Activated gamma-delta T cell (primary cell): Measurements from ENCODE around the gene PRKN.

Source experiments
- DNase-seq: peaks from one replicate; lab custom pipeline; 2025; lab: John Stamatoyannopoulos, UW

Gene PRKN

DNA sequence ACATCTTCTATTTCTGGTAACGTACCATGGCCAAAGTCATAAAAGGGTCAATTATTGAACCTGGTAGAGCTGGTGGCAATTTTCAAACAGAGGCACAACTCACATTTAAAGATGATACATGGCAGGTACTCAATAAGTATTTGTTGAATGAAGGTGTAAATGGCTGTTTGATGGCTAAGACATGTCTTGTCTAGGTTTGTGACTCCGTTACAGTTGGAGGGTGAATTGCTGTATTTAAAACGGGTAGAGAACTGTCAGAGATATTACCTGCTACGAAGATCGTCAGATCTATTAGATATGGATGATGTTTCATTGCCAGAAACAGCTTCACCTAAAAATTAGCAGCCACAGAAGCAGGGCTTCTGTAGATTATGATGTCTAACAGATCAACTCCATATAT lies 601.9 kb downstream of the PRKN start:
- DNase-seq, result no peak

DNA sequence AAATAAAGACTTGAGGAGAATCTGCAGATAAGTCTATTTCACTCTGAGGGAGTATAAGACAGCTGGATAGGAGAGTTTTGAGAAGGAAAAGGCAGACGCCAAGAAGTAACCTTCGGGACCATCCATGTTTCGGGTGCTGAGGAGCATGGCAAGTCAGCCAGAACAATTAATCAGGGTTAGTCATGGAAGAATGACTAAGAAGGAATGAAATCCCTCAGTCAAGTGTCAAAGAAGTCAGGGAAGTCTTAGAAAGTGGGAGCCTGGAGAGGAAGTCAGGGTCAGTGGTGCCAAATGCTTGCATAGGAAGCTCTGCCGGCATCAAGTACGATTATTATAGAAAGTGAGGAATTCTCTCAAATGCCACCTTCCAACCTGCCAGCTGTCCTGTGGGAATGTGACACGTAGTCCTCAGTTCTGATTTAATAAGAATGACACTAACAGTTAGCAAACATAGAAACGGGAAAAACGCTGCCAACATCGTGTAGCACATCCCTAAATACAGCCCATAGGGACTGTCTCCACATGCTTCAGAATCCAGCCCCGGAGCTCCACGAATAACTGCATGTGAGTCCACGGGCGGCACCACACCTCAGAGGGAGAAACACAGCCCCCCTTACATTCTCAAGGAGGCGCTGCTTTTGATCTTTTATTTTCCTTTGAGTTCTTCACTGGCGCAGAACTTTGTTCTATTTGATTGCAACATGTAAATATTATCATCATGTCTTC lies 602.7 kb downstream of the PRKN start:
- no peak for DNase-seq

DNA sequence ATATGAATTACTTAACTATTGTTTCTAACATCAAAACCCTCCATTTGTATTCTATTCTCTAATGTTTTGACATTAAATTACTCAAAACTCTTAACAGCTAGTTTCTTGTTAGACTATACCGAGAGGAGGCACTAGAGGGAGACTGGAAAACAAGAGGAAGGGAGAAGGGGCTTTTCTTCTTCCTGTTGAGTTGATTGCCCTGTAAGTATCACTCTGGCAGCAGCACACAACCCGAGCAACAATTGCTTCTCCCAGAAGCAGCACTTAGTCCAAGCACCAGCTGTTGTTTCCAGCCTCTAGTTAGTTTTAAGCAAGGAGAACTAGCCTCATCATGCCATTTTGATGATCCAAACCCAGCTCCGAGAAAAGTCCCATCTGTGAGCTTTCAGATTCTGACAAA lies 603.8 kb downstream of the PRKN start:
- no peak for DNase-seq

DNA sequence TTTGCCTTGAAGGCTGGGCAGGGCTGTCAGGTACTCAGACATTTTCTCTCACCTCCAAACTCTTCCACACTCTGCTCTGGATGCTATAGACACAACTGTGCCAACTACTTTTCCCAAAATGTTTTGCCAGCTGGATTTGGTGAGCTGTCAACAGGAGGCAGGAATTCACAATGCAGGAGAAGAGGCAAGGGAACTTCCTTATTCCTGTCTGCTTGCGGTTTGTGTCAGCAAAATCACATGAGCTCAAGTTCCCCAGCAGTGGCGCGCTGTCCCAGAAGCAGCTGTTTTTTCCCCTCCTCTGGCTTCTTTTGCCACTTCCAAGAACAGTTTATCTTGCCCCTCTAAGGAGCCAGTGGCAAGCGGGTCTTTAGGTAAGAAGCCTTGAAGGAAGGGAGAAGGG lies 608.2 kb downstream of the PRKN start:
- no peak for DNase-seq

DNA sequence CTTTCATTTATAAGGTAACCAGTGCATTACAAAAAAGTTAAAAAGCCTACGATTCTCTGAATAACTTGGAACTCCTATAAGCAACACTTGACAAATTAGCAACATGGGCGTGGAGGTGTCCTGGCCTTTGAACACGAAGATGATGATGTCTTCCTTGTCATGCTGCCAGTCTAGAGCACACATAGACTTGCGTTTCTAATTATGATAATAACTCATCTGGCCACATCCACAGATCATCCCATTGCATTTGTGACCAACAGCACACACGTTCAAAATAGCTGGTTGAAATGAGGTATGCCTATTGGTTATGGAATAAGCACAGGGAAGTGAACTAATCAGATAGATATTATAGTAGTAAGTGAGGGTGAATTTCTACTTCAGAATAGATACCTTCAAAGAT lies 608.9 kb downstream of the PRKN start:
- no peak for DNase-seq

DNA sequence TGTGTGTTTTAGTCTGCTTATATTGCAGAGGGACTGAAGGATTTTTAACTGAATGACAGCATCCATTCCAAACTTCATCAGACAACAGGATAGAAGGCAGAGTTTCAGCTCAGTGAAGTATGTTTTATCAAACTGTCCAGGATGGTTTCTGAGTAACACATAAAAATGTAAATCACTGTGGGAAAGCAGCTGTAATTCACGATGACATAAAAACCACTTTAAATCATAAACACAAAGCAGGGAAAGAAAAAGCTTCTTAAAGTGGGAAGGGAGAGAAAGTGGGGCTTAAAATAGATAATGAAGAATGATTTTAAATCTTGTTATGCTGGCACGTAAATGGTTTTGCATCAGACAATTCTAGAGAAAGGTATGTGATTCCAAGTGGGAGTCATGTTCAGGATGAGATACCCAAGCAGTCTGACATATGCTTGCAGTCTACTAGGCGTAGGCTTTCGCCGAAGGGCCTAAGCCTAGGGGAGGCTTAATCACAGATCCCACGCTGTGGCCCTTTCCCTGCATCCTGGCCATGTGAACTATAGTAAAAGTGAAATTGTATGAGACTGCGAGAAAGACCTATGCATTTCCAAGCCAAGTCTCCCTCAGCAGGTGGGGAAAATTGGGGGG lies 610.6 kb downstream of the PRKN start:
- DNase-seq, result no peak

DNA sequence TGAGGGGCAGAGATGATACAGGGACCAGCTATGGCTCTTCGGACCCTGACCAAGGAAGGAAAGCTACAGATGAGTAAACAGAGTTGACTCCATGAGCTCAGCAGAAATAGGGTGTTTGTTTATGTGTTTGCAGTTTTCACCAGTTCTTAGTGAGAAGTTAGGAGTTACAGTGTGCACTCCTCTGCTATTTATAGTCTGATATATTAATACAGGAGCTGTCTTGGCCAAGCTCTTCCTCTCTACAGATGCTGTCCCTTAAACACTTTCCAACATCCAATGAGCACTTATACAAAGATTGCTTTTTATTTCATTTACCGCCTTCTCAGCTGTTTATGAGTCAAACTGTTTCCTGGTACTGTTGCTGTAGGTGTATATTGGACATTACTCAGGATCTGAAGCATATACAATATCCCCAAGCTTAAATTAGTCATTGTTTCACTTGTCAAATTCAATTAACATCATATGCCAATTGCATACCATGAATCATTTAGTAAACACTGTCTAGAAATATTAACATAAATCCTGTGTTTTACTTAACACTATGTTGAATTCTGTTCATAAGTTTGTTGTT lies 618.0 kb downstream of the PRKN start:
- no peak for DNase-seq

DNA sequence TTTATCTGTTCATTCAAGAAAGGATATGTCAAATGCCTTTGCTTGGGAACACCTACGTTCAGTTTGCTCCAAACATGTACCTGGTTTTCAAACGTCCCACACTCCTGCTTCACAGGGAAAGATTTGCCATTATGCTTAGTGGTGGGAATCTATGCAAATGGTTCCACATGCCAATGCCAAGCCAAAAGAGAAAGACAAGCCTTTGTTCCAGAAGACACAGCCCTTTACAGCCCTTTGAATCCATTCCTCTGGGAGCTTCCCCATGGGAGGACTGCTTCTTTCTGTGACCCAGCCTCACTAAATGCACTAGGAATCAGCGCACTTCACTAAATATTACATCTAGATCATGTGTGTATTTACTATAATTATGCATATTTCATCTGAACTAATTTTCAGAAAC lies 619.5 kb downstream of the PRKN start:
- no peak for DNase-seq

DNA sequence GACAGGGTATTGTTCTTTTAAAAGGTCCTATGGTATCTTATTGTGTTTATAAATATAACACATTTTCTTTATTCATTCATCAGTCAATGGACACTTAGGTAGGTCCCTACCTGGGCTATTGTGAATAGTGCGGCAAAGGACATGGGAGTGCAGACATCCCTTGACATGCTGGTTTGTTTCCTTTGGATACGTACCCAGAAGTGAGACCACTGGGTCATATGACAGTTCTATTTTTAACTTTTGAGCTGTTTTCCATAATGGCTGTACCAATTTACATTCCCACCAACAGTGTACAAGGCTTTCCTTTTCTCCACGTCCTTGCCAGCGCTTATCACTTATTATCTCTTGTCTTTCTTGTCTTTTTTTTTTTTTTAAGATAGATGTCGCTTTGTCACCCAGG lies 627.5 kb downstream of the PRKN start:
- no peak for DNase-seq

DNA sequence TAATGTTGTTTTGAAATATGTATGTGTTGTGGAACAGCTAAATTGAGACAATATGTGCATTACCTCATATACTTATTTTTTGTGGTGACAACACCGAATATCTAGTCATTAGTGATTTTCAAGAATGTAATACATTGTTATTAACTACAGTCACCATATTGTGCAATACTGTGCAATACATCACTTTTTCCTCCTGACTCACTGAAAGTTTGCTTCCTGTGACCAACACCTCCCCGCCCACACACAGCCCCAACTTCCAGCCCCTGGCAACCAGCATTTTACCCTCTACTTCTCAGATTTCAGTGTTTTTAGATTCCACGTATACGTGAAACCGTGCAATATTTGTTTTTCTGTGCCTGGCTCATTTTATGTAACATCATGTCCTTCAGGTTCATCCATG lies 627.9 kb downstream of the PRKN start:
- no peak for DNase-seq

DNA sequence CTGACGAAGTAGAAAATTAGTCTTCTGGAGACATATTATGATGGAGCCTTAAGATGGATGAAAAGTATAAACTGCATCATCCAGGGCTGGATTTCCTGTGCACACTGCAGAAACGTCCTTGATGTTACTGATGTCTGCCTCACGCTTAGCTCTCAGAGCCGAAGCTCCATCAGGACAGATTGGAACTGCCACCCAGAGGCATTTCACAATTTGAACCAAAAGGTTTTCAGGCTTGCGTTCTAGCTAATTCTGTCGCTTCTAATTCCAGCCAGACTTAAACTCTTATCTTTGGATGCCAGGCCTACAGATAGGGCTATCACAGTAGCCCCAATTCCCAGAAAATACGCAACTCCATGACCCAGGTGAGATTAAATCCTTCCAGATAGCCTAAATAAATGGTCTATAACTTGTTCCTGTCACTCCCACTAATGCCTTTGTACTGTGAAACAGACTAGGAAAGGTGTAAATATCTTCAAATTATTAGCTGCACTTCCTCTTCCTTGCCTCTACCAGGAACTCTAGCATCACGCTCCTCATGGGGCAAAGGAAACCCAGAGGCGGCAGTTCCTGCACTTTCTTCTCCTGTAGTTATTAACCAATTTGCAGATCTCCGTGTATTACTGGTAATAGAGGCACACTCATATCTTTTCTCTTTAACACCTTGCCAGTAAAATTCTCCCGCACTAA lies 634.6 kb downstream of the PRKN start:
- DNase-seq, result no peak

DNA sequence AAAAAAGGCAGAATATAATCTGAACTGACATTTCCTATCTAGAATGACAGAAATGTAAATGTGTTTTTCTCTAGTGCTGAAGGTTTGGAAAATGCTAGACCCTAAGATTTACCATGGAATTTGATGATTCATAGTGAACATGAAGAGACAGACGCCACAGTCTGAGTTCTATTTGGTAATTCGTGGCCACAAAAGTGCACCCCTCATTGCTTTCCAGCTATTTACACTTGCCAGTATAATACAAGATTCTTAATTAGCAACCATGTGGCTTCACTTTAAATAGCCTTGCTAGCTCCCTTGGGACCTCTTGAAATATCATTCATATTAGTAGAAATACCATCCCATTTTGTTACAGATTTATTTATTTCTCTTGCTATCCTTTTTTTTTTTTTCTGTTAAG lies 636.8 kb downstream of the PRKN start:
- DNase-seq, result no peak

DNA sequence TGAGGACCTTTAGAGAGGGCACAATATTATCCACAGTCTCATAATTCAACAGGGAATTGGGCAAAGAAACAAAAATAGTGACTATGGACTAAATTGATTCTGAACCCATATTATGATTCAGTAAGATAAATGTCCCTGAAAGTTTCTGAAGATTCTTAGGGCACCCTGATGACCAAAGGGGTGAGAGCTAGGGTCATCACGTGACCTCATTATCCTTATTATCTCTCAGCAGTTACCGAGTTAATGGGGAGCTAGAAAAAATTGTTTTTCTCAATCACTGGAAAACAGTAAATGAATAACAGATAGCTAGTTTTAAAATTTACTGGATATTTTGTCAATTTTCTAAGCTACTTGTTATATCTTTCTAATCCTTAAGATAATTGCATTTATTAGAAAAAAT lies 639.5 kb downstream of the PRKN start:
- DNase-seq, result no peak

DNA sequence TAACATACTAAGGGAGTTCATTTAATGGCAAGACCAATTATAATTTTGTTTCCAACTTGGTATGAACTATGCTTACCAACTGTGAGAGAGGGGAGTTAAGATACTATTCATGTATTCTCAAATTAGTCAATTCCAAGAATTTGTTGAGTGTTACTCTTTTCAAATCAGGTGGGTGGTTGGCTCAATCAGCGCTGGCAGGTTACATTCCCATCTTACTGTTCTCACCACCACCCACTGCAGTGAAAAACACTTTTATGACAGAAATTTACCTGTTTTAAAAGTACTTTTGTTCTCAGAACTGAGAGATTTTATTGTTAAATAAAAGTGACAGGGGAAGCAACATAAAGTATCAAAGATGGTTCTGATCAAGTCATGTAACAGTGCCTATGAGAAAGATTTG lies 642.0 kb downstream of the PRKN start:
- DNase-seq, result no peak

DNA sequence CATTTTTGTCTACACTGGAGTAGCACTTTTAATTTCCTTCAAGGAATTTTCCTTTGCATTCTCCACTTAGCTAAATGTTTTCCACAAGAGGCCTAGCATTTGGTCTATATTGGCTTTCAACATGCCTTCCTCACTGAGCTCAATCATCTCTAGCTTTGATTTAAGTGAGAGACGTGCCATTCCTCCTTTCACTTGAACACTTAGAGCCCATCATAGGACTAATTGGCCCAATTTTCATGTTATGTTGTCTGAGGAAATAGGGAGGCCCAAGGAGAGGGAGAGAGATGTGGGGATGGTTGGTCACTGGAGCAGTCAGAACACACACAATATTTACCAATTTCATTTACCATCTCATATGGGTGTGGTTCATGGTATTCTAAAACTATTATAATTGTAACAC lies 645.0 kb downstream of the PRKN start:
- DNase-seq, result no peak

DNA sequence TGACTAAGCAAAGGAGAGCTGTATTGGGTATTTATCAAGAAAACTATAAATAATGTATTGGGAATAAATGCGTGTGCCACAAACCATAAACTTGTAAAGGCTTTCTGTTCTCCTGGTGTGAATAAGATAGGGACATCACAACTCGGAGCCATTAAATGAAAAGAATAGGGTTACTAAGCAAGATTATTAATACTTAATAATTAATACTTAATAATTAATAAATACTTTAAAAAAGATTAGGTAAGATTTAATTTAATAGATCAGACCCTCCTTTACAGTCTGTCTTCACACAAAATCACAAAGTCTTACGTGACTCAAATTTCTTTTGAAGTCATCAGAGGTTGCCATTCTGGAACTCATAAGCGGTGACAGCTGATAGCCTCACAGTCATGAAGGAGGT lies 648.9 kb downstream of the PRKN start:
- DNase-seq, result no peak

DNA sequence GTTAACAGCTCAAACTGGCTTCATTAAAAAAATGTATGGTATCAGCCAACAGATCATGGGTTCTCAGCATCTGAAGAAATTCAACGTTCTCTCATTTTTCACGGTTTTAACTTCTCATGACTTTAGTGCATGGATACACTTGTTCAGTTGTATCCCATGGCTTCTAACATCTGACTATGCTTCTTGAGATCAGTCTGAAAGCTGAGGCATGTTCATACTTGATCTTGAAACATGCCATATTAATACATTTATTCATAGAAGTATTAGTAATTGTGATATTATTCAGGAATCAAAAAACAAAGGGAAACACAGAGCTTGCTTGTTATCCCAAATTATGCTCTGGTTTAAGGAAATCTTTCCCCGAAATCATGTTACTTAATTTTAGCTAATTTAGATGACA lies 649.4 kb downstream of the PRKN start:
- DNase-seq, result no peak

DNA sequence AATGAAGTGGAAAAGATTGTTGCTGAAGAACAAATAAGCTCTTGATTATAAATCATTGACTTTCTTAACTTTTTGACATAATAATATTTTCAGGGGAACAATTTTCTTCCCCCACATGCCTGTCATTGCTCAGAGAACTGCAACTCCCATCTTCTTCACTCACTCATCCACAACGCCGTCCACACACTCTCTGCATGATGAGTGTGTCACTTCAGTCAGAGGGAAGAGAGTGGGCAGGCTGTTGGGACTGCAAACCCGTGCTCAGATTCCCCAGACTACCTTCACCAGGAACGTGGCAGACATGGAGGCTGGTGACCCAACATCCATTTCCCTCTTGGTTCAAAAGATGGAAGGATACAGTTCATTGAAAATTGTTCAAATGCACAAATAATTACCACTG lies 650.8 kb downstream of the PRKN start:
- DNase-seq, result no peak

DNA sequence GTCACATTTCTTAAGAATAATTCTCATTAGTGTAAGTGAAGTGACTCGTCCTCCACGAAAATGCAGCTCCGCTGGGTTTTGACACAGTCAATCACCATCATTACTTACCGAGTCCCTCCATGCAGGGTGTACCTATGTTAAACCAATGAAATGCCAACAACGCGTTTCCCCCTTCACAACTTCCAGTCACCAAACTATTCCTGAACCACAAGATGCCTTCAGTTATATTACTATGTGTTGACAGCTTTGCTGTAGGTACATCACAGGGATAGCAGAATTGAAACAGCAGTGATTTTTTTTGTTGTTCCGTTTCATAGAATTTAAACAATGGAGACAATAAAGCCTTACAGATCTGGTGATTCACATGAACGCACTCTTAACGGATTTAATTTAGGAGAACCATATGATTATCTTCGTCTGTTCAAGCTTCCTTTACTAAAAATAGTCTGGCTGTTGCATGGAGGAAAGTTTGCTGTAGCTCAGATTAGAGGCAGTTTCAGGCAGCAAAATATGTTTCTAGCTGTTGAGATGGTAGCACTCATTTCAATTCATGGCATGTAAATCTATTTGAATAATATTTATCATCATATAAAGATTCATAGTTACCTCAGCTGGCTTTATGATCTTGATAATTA lies 652.8 kb downstream of the PRKN start:
- DNase-seq, result no peak

DNA sequence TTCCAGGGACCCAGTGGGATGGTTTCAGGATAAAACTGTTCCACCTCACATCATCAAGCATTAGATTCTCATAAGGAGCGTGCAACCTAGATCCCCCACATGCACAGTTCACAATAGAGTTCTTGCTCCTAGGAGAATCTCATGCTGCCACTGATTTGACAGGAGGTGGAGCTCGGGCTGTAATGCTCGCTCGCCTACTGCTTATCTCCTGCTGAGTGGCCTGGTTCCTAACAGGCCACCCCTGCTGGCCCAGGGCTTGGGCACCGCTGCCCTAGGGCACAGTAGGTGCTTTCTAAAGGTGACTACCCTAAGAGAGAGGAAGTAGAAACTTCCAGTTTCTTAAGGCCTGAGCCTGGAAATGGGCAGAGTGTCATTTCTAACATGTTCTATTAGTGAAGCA lies 656.9 kb downstream of the PRKN start:
- DNase-seq, result no peak

DNA sequence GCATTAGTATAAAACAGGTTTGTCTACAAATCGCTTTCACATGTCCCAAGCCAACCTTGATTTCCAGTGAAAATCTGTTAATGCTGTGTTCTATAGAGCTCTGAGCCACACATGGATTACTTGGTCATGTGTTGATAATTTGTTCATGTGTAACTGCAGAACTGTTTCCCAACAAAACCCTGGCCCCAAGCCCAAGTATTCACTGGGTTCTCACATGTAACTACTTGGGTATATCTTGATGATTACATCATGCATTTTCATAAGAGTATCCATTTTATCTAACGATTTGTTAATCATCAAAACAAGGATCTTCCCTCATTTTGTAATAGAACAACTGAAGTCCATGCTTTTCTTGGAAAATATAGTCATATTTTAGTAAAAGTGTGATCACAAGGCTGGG lies 657.6 kb downstream of the PRKN start:
- no peak for DNase-seq

DNA sequence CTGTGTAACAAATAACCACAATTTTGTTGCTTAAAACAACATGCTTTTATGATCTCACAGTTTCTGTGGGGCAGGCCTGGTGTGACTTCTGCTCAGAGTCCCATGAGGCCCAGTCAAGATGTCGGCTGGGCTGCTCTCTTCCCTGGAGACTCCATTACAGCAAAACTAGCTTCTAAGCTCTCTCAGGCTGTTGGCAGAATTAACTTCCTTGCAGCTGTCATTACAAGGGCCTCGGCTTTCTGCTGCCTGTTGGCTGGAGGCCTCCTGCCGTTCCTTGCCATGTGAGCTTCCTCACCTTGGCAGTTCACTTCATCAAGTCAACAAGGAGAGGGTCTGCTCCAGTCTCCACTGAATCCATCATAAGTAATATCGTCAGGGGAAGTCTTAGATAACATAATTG lies 659.2 kb downstream of the PRKN start:
- no peak for DNase-seq

DNA sequence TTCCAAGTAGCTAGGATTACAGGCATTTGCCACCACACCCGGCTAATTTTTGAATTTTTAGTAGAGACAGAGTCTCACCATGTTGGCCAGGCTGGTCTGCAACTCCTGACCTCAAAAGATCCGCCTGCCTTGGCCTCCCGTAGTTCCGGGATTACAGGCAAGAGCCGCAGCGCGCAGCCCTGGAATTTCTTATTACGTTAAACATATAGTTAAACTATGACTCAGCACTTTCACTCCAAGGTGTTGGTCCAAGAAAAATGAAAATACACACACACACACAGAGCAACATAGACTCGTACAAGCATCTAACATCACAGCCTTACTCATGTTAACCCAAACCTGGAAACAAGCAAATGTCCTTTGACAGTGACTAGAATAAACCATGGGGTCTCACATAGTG lies 663.9 kb downstream of the PRKN start:
- no peak for DNase-seq
